ENCODE results near the gene RAD21L1. TPM values are rescaled to one million over a fixed set of nuclear protein-coding genes. Genes with fewer than 3 reads are reported as not detected.

RAD21L1 gene
- total RNA-seq, 2 donors from 2014 or later: 0.25 to 0.47 TPM

- Mint-ChIP-seq H3K27ac (no peak overlapping the region), H3K36me3 (no peaks in the 10 kb centered on the region), H3K9me3 (no peaks in the 10 kb centered on the region)
- ATAC-seq: no peak
- no peak for DNase-seq (ENCODE audit: low spot score in 2 of 2)
Observed at GRCh38 chr20:1274485-1275311, 48.9 kb downstream of the RAD21L1 start.

- no peaks in the 10 kb centered on the region for H3K36me3 Mint-ChIP-seq
- peak overlapping the region in 1 of 2 donors; percentile 80 for H3K27ac Mint-ChIP-seq
- ATAC-seq: peak in 1 of 2 donors; percentile 28
- no peak for DNase-seq (ENCODE audit: low spot score in 2 of 2)
- H3K9me3 Mint-ChIP-seq: no peaks in the 10 kb centered on the region
Observed at GRCh38 chr20:1275919-1276318, 50.1 kb downstream of the RAD21L1 start.

GRCh38 chr20:1277529-1278322 is 51.9 kb downstream of the RAD21L1 start:
- Mint-ChIP-seq H3K36me3 (no peaks in the 10 kb centered on the region), H3K9me3 (no peaks in the 10 kb centered on the region), H3K27ac (no peak overlapping the region)
- DNase-seq (ENCODE audit: low spot score in 2 of 2) (no peak), ATAC-seq (no peak)

- DNase-seq (ENCODE audit: low spot score in 2 of 2): no peak
- H3K9me3 Mint-ChIP-seq: no peaks in the 10 kb centered on the region
- no peak for ATAC-seq
- H3K27ac Mint-ChIP-seq: no peak overlapping the region
- no peaks in the 10 kb centered on the region for H3K36me3 Mint-ChIP-seq
Observed at GRCh38 chr20:1278993-1279392, 53.1 kb downstream of the RAD21L1 start.

GRCh38 chr20:1280195-1281102 is 54.6 kb downstream of the RAD21L1 start:
- Mint-ChIP-seq H3K9me3 (no peaks in the 10 kb centered on the region), H3K27ac (no peak overlapping the region), H3K36me3 (no peaks in the 10 kb centered on the region)
- ATAC-seq (peak in 1 of 2 donors; percentile 46), DNase-seq (ENCODE audit: low spot score in 2 of 2) (no peak)

GRCh38 chr20:1281279-1282057 is 55.6 kb downstream of the RAD21L1 start:
- DNase-seq (ENCODE audit: low spot score in 2 of 2) (no peak), ATAC-seq (no peak)
- Mint-ChIP-seq H3K36me3 (no peaks in the 10 kb centered on the region), H3K9me3 (no peaks in the 10 kb centered on the region), H3K27ac (peak overlapping the region in 1 of 2 donors; percentile 28)

GRCh38 chr20:1282966-1283365 is 57.1 kb downstream of the RAD21L1 start:
- DNase-seq (ENCODE audit: low spot score in 2 of 2) (no peak), ATAC-seq (no peak)
- Mint-ChIP-seq H3K9me3 (no peaks in the 10 kb centered on the region), H3K36me3 (no peaks in the 10 kb centered on the region), H3K27ac (no peak overlapping the region)

- no peaks in the 10 kb centered on the region for H3K9me3 Mint-ChIP-seq
- H3K36me3 Mint-ChIP-seq: no peaks in the 10 kb centered on the region
- H3K27ac Mint-ChIP-seq: peak overlapping the region in 1 of 2 donors; percentile 12
- DNase-seq (ENCODE audit: low spot score in 2 of 2): no peak
- ATAC-seq: no peak
Observed at GRCh38 chr20:1283522-1284510, 58.0 kb downstream of the RAD21L1 start.

GRCh38 chr20:1286267-1287024 is 60.6 kb downstream of the RAD21L1 start:
- Mint-ChIP-seq H3K27ac (peak overlapping the region; percentile 44 to 73), H3K36me3 (no peaks in the 10 kb centered on the region), H3K9me3 (no peaks in the 10 kb centered on the region)
- ATAC-seq: peak; percentile 24 to 49
- peak in 1 of 2 donors; percentile 18 for DNase-seq (ENCODE audit: low spot score in 2 of 2)

- Mint-ChIP-seq H3K27ac (peak overlapping the region; percentile 44 to 89), H3K36me3 (no peaks in the 10 kb centered on the region), H3K9me3 (no peaks in the 10 kb centered on the region)
- ATAC-seq (peak; percentile 76 to 83), DNase-seq (ENCODE audit: low spot score in 2 of 2) (no peak)
Observed at GRCh38 chr20:1287306-1287705, 61.5 kb downstream of the RAD21L1 start.

GRCh38 chr20:1287787-1288569 is 62.1 kb downstream of the RAD21L1 start:
- no peaks in the 10 kb centered on the region for H3K9me3 Mint-ChIP-seq
- H3K36me3 Mint-ChIP-seq: no peaks in the 10 kb centered on the region
- H3K27ac Mint-ChIP-seq: peak overlapping the region in 1 of 2 donors; percentile 44
- DNase-seq (ENCODE audit: low spot score in 2 of 2): no peak
- no peak for ATAC-seq

GRCh38 chr20:1291191-1291741 is 65.4 kb downstream of the RAD21L1 start:
- ATAC-seq: no peak
- Mint-ChIP-seq H3K27ac (no peak overlapping the region), H3K9me3 (no peaks in the 10 kb centered on the region), H3K36me3 (no peaks in the 10 kb centered on the region)
- no peak for DNase-seq (ENCODE audit: low spot score in 2 of 2)

- Mint-ChIP-seq H3K36me3 (no peaks in the 10 kb centered on the region), H3K27ac (peak overlapping the region in 1 of 2 donors; percentile 39), H3K9me3 (no peaks in the 10 kb centered on the region)
- ATAC-seq (no peak), DNase-seq (ENCODE audit: low spot score in 2 of 2) (no peak)
Observed at GRCh38 chr20:1292620-1293019, 66.8 kb downstream of the RAD21L1 start.
